Epithelial cell of proximal tubule (primary cell): ENCODE data around the gene ZYX. TPM values are rescaled to one million over a fixed set of nuclear protein-coding genes. Genes with fewer than 3 reads are reported as not detected.

Experiments used
- DNase-seq: peaks from one replicate; pipeline ENCODE4 v3.0.0-alpha.2; 2011; ENCODE audit warnings: low read depth
- H3K4me3 ChIP-seq: 2 replicates; pipeline ENCODE4 v1.5.1; 2011; ENCODE audit warnings: low read depth, mild to moderate bottlenecking, low read length
- total RNA-seq: library from RNA; depleted of rRNA; stranded (reverse); fragments of >200 nt; gene quantifications from 2 replicates; pipeline ENCODE4 v1.2.3, GENCODE V29; 2015
- TF ChIP-seq, protein P1 (sequence below): conservative IDR thresholded peaks from 2 replicates; pipeline ENCODE4 v1.5.1; 2012; ENCODE audit warnings: low read depth, mild to moderate bottlenecking, low read length

The ZYX gene
- total RNA-seq, 1 donor from 2014 or later: 117 TPM

GRCh38 chr7:143373255-143373794 is 7.8 kb upstream of the ZYX start:
- H3K4me3 ChIP-seq: no peak overlapping the region
- DNase-seq: no peak
- TF ChIP-seq, protein P1, sequence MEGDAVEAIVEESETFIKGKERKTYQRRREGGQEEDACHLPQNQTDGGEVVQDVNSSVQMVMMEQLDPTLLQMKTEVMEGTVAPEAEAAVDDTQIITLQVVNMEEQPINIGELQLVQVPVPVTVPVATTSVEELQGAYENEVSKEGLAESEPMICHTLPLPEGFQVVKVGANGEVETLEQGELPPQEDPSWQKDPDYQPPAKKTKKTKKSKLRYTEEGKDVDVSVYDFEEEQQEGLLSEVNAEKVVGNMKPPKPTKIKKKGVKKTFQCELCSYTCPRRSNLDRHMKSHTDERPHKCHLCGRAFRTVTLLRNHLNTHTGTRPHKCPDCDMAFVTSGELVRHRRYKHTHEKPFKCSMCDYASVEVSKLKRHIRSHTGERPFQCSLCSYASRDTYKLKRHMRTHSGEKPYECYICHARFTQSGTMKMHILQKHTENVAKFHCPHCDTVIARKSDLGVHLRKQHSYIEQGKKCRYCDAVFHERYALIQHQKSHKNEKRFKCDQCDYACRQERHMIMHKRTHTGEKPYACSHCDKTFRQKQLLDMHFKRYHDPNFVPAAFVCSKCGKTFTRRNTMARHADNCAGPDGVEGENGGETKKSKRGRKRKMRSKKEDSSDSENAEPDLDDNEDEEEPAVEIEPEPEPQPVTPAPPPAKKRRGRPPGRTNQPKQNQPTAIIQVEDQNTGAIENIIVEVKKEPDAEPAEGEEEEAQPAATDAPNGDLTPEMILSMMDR: peak; percentile 32

GRCh38 chr7:143374561-143374960 is 6.6 kb upstream of the ZYX start:
- no peak overlapping the region for H3K4me3 ChIP-seq
- DNase-seq: no peak
- TF ChIP-seq, protein P1: no peak

GRCh38 chr7:143375298-143376034 is 5.7 kb upstream of the ZYX start:
- DNase-seq: no peak
- TF ChIP-seq, protein P1: no peak
- H3K4me3 ChIP-seq: no peak overlapping the region

DNA sequence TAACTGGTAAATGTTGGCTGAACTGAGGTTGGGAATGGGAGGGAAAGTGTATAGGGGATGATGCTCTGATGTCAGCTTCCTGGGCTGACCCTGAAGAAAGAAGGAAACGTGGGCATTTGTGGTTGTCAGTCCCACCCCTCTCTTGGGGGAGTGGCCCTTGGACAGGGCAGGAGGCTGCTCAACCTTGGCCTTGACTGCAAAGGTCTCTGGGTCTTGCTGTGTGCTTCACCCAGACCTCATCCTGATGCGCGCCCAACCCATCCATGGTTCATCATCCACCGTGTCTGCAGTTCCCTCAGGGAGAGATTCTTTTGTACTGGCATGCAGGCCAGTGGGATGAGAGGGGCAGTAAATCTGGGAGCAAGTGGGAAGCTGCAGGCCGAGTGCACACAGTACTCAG is 4.7 kb upstream of the ZYX start:
- no peak overlapping the region for H3K4me3 ChIP-seq
- TF ChIP-seq, protein P1: no peak
- DNase-seq: no peak

GRCh38 chr7:143379611-143380259 is 1.4 kb upstream of the ZYX start:
- peak overlapping the region; percentile 97 for H3K4me3 ChIP-seq
- DNase-seq: no peak
- TF ChIP-seq, protein P1: no peak

- peak overlapping the region; percentile 97 for H3K4me3 ChIP-seq
- no peak for DNase-seq
- TF ChIP-seq, protein P1: peak; percentile 94
These were observed 892 bp upstream of the ZYX start for GRCh38 chr7:143380260-143380645.
